GM19240 (cell line): ENCODE measurements around the gene WARS2.

Source experiments
- DNase-seq: peaks from one replicate; pipeline ENCODE4 v3.0.0; 2011; ENCODE audit warnings: low spot score; ENCODE audit not compliant: insufficient read length

The WARS2 gene

DNA sequence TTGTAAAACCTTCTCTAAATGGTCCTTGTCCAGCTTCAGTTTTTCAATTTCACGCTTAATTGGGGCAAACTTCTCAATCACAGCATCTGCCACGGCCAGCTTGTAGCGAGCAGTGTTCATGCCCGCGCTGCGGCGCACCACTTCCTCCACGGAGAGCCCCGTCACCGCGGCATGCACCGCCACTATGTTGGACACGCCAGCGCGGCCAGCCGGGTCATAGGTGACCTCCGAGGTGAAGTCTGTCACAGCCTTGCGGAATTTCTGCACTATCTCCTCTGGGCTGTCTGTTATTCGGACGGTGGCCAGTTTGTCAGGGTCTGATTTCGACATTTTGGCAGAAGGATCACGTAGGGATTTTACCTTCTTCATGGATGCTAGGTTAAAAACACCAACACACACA is 107.5 kb downstream of the WARS2 start:
- DNase-seq = no peak

DNA sequence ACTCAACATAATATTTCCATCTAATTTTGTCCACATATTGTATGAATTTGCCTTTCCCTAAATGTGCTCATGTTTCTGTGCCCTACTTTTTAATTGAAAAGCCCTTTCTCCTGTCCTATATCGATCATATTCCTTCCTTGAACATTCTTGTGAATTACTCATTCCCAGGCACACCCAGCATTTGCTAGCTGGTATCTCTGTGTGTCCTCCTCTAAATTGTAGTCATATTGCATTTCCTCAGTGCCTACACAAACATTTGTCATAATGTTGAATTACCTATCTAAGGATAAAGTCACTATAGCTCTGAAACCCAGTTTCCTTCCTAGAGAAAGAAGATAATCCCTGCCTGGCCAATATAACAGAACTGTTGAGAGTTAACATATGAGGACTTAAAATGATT is 112.7 kb downstream of the WARS2 start:
- no peak for DNase-seq

- no peak for DNase-seq
Measured at GRCh38 chr1:119026956-119027355, 113.5 kb downstream of the WARS2 start.

GRCh38 chr1:119015547-119015946 is 124.9 kb downstream of the WARS2 start:
- DNase-seq = no peak

GRCh38 chr1:119012383-119012782 is 128.1 kb downstream of the WARS2 start:
- DNase-seq = no peak

DNA sequence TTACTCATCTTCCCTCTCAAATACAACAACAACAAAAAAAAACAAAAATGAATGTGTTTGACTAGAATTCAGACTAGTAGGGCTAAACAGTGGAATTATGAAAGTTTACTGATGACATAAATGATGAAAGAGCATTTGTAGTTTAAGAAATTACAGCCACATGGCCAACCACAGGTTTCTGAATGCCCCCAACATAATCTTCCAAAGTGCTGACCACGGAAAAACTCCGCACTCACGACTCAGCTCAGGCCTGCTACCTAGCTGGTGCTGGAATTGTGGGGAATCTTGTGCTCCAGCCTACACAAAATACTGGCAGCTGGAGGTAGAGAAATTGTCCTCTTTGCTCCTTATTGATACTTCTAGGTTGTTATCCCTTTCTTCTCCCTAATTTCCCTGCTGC is 128.7 kb downstream of the WARS2 start:
- no peak for DNase-seq

DNA sequence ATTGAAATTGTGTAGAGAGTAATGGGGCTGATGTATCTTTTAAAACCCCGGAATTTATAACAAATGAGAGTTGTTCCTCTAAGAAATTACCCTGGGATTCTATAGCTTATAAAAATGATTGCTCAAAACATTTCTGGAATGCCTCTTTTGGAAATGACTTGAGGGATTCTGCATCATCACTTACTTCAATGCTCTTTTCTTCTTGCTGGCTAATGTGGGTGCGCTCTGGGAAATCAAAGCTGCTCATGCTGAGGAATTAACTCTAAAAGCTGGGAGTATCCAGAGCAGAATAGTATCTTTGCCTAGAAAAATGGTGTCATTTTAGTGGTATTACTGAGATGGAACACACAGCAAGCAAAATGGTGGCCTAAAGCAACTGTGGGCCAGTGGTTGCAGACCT is 129.3 kb downstream of the WARS2 start:
- no peak for DNase-seq

- DNase-seq = no peak
Measured at GRCh38 chr1:119010201-119010600, 130.3 kb downstream of the WARS2 start.

- DNase-seq = no peak
Measured at GRCh38 chr1:119009312-119009655, 131.2 kb downstream of the WARS2 start.

DNA sequence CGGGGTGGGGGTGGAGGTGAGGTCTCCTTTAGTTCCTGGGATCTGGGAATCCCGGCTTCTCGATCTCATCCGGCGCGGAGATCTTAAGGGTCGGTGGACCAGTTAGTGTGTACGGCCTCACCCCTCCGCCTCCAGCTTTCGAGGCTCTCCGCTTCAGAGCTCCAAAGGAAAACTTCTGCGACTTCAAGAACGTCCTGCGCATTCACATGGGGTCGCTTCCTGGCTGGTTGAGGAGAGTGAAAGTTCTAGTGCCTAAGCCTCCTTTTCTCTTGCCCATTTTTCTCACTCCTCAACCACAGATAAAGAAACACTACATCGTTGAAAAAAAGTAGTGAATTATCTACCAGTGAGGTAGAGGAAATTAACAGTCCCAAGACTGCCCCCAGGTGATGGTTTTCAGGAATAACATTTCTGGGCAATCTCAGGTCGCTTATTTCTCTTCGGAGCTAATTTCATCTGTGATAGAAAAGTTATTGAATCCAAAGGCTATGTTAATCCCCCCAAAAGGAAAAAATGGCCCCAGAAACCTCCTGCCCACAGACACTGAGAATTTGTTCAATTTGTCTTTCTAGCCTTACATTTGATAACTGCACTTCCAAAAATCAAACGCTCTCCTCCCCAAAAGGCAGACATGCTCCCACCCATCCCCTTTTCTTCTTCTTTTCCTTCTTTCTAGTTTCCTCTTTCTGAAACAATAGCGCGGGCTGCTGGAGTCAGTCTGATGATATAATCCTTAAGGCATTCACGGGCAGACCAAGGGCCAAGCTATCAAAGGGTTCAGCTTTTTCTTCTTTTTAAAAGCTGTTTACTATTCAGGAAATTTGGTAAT is 131.8 kb downstream of the WARS2 start:
- DNase-seq = no peak

DNA sequence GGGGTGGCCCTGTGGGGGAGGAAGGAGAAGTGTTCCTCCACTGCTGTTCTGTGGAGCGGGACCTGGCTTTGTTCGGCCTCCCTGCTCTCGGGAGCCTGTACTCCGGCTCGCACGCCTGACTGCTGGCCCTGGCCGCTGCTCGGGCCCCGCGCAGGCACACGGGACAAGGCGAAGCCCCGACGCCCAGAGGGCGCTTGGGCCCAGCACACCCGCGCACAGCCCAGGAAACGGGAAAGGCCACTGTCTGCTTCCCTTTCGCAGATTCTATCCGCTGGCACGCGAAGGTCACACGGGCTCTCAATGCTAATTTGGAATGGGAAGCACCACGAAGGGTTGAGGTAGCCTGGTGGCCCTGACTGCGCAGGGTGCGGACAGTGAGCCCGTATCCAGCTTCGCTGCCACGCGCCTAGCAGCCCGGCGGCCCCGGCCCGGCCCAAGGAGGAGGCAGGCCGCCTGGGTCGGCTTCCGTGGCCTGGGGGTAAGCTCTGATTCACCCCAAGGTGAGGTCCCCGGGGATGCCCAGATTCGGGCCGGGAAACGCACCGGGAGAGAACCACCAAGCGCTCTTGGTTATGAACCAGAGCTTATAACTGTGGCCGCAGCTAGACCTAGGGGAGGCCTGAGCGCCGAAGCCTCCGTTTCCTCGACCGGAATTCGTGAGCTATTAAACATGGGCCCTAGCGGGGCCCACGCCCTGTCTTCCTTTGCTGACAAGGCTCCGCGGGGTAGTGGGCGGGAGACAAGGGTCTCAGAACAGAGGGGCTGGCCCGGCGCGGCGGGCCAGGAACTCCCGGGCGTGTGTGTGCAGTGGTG is 132.6 kb downstream of the WARS2 start:
- no peak for DNase-seq

- no peak for DNase-seq
Measured at GRCh38 chr1:119007339-119007669, 133.1 kb downstream of the WARS2 start.

- DNase-seq = no peak
Measured at GRCh38 chr1:119006406-119007279, 133.8 kb downstream of the WARS2 start.

DNA sequence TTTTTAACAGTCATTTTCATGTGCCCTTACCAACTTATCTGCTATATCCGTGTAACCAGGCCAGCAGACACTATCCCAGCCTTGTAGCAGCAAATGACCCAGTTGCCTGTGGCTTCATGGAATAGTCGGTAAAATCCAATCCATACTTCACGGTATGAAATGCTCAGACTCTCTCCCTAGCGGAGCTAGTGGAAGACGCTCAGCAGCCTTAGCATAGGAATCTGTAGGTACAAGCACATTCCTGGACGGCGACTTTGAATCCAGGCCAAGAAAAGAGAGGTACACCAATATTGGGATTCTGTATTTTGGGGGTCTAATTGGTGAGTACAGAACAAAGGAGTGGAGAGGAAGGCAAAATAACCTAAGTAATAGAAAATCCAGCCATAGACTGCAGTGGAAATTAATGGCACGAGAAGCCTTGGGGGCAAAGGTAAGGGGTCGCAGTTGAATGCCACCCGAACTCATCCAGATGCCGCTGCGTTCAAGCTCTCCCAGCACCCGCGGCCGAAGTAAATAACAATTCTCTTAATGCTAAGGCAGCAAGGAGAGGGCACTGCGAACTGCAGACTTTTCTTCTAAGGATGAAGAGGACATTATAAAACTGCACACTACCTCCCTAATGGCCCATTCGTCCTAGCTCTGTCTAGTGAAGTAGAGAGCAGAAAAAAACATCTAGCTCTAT is 134.6 kb downstream of the WARS2 start:
- no peak for DNase-seq

- DNase-seq = no peak
Measured at GRCh38 chr1:119004781-119005180, 135.7 kb downstream of the WARS2 start.

GRCh38 chr1:119004129-119004527 is 136.3 kb downstream of the WARS2 start:
- no peak for DNase-seq

- DNase-seq = no peak
Measured at GRCh38 chr1:119003413-119004128, 136.9 kb downstream of the WARS2 start.

DNA sequence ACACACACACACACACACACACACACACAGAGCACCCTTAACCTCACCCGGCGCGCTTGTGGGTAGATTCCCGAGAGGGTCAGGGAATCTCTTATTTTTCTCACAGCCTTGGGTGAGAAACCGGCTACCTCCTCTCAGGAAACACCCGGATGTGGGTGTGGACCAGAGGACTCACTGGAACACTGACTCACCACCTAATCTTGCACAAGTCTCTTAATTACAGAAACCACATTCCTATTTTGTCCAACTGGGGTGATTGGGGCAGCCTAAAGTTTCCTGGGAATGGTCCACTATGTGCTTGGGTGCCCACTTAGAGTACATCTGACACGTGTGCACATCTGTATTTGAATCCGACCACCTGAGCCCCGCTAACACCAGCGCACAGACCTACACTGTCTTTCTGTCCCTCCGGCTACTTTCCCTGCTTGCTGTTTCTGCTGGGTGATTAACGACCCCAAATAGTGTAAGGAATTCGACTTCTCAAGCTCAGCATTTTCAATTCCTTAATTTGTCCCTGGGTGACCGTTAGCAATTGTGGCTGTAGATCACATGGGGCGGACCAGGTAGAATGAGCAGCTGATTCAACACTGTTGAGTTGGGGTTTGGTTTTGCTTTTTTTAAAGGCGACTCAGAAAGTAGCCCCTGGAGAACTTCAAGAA is 138.3 kb downstream of the WARS2 start:
- no peak for DNase-seq

GRCh38 chr1:119001181-119002027 is 139.0 kb downstream of the WARS2 start:
- no peak for DNase-seq
